SU-DHL-6 (cell line): ENCODE data around the gene CLCNKA.
A peak's percentile ranks its signal among the peaks of the same experiment; 100 is the strongest.
"Not testable (repeated sequence)": the region's sequence is repeated elsewhere in the genome, so short reads cannot be mapped to it uniquely, and the experiment has no call there.

Experiments
- H2AFZ ChIP-seq: fragments of 200-600 bp; sonication (generic); 2 replicates; pipeline ENCODE4 v1.6.1; 2014; ENCODE audit warnings: low read depth, mild to moderate bottlenecking, moderate library complexity, mixed read lengths, antibody characterized with exemption, low read length; ENCODE audit not compliant: severe bottlenecking
- H3F3A ChIP-seq: fragments of 200-600 bp; shearing (Covaris generic); 2 replicates; pipeline ENCODE4 v1.6.0; 2016; ENCODE audit warnings: antibody characterized with exemption, mild to moderate bottlenecking; ENCODE audit not compliant: insufficient read depth
- H3K27ac ChIP-seq: fragments of 200-600 bp; sonication (generic); 2 replicates; pipeline ENCODE4 v1.5.1; 2016; ENCODE audit warnings: low read depth, mild to moderate bottlenecking, low read length, moderate library complexity, mixed read lengths
- H3K27me3 ChIP-seq: fragments of 200-600 bp; sonication (generic), shearing (Covaris generic); 2 replicates; pipeline ENCODE4 v1.6.0; 2014; ENCODE audit warnings: mild to moderate bottlenecking, low read length
- H3K36me3 ChIP-seq: fragments of 200-600 bp; sonication (generic); 2 replicates; pipeline ENCODE4 v1.6.1; 2014; ENCODE audit warnings: mild to moderate bottlenecking, low read length, mixed read lengths
- H3K4me2 ChIP-seq: fragments of 300-600, 200-600 bp; shearing (Covaris generic), sonication (generic); 2 replicates; pipeline ENCODE4 v1.6.0; 2014; ENCODE audit warnings: low read length, low read depth, mild to moderate bottlenecking; ENCODE audit not compliant: poor library complexity, severe bottlenecking
- H3K4me3 ChIP-seq: fragments of 200-600 bp; sonication (generic); 2 replicates; pipeline ENCODE4 v1.5.1; 2014; ENCODE audit warnings: antibody characterized with exemption, low read length, mild to moderate bottlenecking, mixed read lengths; ENCODE audit not compliant: insufficient read depth, poor library complexity, severe bottlenecking
- H3K79me2 ChIP-seq: fragments of 200-600 bp; sonication (generic); 2 replicates; pipeline ENCODE4 v1.6.1; 2014; ENCODE audit warnings: mild to moderate bottlenecking, low read length, moderate library complexity; ENCODE audit not compliant: insufficient read depth
- H3K9ac ChIP-seq: fragments of 200-600 bp; sonication (generic); 2 replicates; pipeline ENCODE4 v1.7.0; 2014; ENCODE audit warnings: mild to moderate bottlenecking, low read length
- H3K9me2 ChIP-seq: fragments of 200-600 bp; sonication (generic); replicated peaks from 2 replicates; pipeline ENCODE4 v1.6.1; 2014; ENCODE audit warnings: low read length; ENCODE audit not compliant: insufficient read depth
- H3K9me3 ChIP-seq: fragments of 200-600 bp; sonication (generic); 2 replicates; pipeline ENCODE4 v1.6.1; 2014; ENCODE audit warnings: low read length, mixed read lengths; ENCODE audit not compliant: insufficient read depth
- H4K20me1 ChIP-seq: fragments of 200-600 bp; sonication (generic); 2 replicates; pipeline ENCODE4 v1.6.1; 2014; ENCODE audit warnings: low read depth, mild to moderate bottlenecking, antibody characterized with exemption, low read length, moderate library complexity, mixed read lengths
- EZH2phosphoT487 ChIP-seq: fragments of 200-600 bp; sonication (generic), shearing (Covaris generic); conservative IDR thresholded peaks from 2 replicates; pipeline ENCODE4 v1.6.1; 2018; ENCODE audit warnings: mild to moderate bottlenecking, antibody characterized with exemption, low read length, moderate library complexity, mixed read lengths
- TF ChIP-seq, protein P1 (sequence below): fragments of 200-600 bp; sonication (generic); IDR thresholded peaks from one replicate; pipeline ENCODE4 v1.5.1; 2017; ENCODE audit warnings: antibody characterized with exemption, mild to moderate bottlenecking, low read length, moderate library complexity; ENCODE audit not compliant: insufficient read depth, poor library complexity, severe bottlenecking

The CLCNKA gene

GRCh38 chr1:16055613-16056520 lies 34.0 kb downstream of the CLCNKA start:
- Histone ChIP-seq H3K4me2 (no peak overlapping the region), H3K27me3 (no peaks in the 10 kb centered on the region), H3K4me3 (no peak overlapping the region), H2AFZ (peak overlapping the region; percentile 45), H3K9me2 (no peaks in the 10 kb centered on the region), H3K9ac (no peak overlapping the region), H3K27ac (no peak overlapping the region), H3F3A (no peaks in the 10 kb centered on the region), H3K79me2 (no peaks in the 10 kb centered on the region), H3K9me3 (no peaks in the 10 kb centered on the region), H3K36me3 (no peaks in the 10 kb centered on the region), H4K20me1 (no peaks in the 10 kb centered on the region)
- TF ChIP-seq, protein P1, sequence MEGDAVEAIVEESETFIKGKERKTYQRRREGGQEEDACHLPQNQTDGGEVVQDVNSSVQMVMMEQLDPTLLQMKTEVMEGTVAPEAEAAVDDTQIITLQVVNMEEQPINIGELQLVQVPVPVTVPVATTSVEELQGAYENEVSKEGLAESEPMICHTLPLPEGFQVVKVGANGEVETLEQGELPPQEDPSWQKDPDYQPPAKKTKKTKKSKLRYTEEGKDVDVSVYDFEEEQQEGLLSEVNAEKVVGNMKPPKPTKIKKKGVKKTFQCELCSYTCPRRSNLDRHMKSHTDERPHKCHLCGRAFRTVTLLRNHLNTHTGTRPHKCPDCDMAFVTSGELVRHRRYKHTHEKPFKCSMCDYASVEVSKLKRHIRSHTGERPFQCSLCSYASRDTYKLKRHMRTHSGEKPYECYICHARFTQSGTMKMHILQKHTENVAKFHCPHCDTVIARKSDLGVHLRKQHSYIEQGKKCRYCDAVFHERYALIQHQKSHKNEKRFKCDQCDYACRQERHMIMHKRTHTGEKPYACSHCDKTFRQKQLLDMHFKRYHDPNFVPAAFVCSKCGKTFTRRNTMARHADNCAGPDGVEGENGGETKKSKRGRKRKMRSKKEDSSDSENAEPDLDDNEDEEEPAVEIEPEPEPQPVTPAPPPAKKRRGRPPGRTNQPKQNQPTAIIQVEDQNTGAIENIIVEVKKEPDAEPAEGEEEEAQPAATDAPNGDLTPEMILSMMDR: peak; percentile 81
- TF ChIP-seq EZH2phosphoT487: no peak

GRCh38 chr1:16056521-16056912 lies 34.7 kb downstream of the CLCNKA start:
- not testable (repeated sequence) for H3K27me3 ChIP-seq, H2AFZ ChIP-seq, H3K9me3 ChIP-seq, H3K4me2 ChIP-seq, H3K36me3 ChIP-seq, H4K20me1 ChIP-seq, H3F3A ChIP-seq, H3K79me2 ChIP-seq, H3K4me3 ChIP-seq, H3K27ac ChIP-seq, H3K9ac ChIP-seq, H3K9me2 ChIP-seq

- H3F3A ChIP-seq, H4K20me1 ChIP-seq, H3K79me2 ChIP-seq, H3K27ac ChIP-seq, H3K9ac ChIP-seq, H3K27me3 ChIP-seq, H3K4me2 ChIP-seq, H3K4me3 ChIP-seq, H3K36me3 ChIP-seq, H3K9me2 ChIP-seq, H2AFZ ChIP-seq, H3K9me3 ChIP-seq: not testable (repeated sequence)
Measured at GRCh38 chr1:16057314-16057915, 35.6 kb downstream of the CLCNKA start.

GRCh38 chr1:16058394-16059120 lies 36.7 kb downstream of the CLCNKA start:
- H3K27me3 ChIP-seq, H3K4me2 ChIP-seq, H4K20me1 ChIP-seq, H3K9me2 ChIP-seq, H3K27ac ChIP-seq, H3K36me3 ChIP-seq, H3K9me3 ChIP-seq, H3F3A ChIP-seq, H3K4me3 ChIP-seq, H3K79me2 ChIP-seq, H3K9ac ChIP-seq, H2AFZ ChIP-seq: not testable (repeated sequence)
